Measurements from ENCODE around the gene KRTAP29-1. TPM values are rescaled to one million over a fixed set of nuclear protein-coding genes. Genes with fewer than 3 reads are reported as not detected.

The KRTAP29-1 gene
- total and polyA plus RNA-seq, 2 experiments from 2014 or later: not detected

- H3K27ac Mint-ChIP-seq: no peak overlapping the region
- no peak overlapping the region for H3K4me3 ChIP-seq
- H3K4me1 Mint-ChIP-seq: no peaks in the 10 kb centered on the region
- H4K20me1 ChIP-seq (replicated peaks; ENCODE audit: insufficient read depth): 0 out of 2 replicates have a peak, but pooled peaks cover 4% of the 10 kb centered on the region
- H3K27me3 Mint-ChIP-seq (ENCODE audit: insufficient read depth, low read depth, poor library complexity): no peaks in the 10 kb centered on the region
- no peak overlapping the region for H3K27ac ChIP-seq (ENCODE audit: low read depth)
- no peak for DNase-seq (ENCODE audit: low spot score)
- H3K4me3 Mint-ChIP-seq: no peak overlapping the region
- no peaks in the 10 kb centered on the region for H3K79me2 ChIP-seq (replicated peaks; ENCODE audit: insufficient read depth)
- H3K9me3 Mint-ChIP-seq: peaks cover 21% of the 10 kb centered on the region
- no peaks in the 10 kb centered on the region for H3K36me3 ChIP-seq (ENCODE audit: insufficient read depth)
- H3K27me3 ChIP-seq (ENCODE audit: insufficient read depth): no peaks in the 10 kb centered on the region
- H3K36me3 Mint-ChIP-seq (ENCODE audit: low read depth): no peaks in the 10 kb centered on the region; the same call in 2 of the 3 replicates
- H3F3A ChIP-seq (replicated peaks; ENCODE audit: low read depth): no peaks in the 10 kb centered on the region
- TF ChIP-seq POLR2AphosphoS5 (IDR thresholded peaks at IDR 0.05; ENCODE audit: low read depth) (no peak), STAT1 (IDR thresholded peaks at IDR 0.05; ENCODE audit: unreplicated experiment) (no peak), ZNF114 (CRISPR knock-in tag; IDR thresholded peaks at IDR 0.05) (no peak), REST (IDR thresholded peaks at IDR 0.05; ENCODE audit: unreplicated experiment) (no peak), EZH2 (IDR thresholded peaks at IDR 0.05; ENCODE audit: low read depth, unreplicated experiment) (no peak), ZNF462 (CRISPR knock-in tag; IDR thresholded peaks at IDR 0.05) (no peak), CREB1 (CRISPR knock-in tag; IDR thresholded peaks at IDR 0.05; ENCODE audit: low read depth) (no peak), ZNF331 (CRISPR knock-in tag; IDR thresholded peaks at IDR 0.05; ENCODE audit: low read depth) (no peak), NANOG (IDR thresholded peaks at IDR 0.05; ENCODE audit: borderline replicate concordance) (no peak), EZH2phosphoT487 (IDR thresholded peaks at IDR 0.05; ENCODE audit: unreplicated experiment) (no peak), JUNB (IDR thresholded peaks at IDR 0.05; ENCODE audit: unreplicated experiment) (no peak), ETS1 (IDR thresholded peaks at IDR 0.05) (no peak), CTCF (conservative IDR thresholded peaks at IDR 0.05; ENCODE audit: low read depth in 2 of 2) (no peak)
- H3K4me1 ChIP-seq (ENCODE audit: insufficient read depth): no peaks in the 10 kb centered on the region
- H3K9me2 ChIP-seq (ENCODE audit: insufficient read depth): 0 out of 2 replicates have a peak, but pooled peaks cover 5% of the 10 kb centered on the region
- no peak overlapping the region for H3K4me2 ChIP-seq
- ATAC-seq: no peak
- no peak overlapping the region for H2AFZ ChIP-seq
Measured at GRCh38 chr17:41345992-41346391, 43.3 kb upstream of the KRTAP29-1 start.
